Choroid plexus epithelial cell (primary cell): ENCODE measurements around the gene AGFG2.

ENCODE experiments used
- DNase-seq: peaks from one replicate; pipeline ENCODE4 v3.0.0-alpha.2; 2010; ENCODE audit warnings: low read depth
- H3K4me3 ChIP-seq: 2 replicates; pipeline ENCODE4 v1.5.1; 2011; ENCODE audit warnings: low read depth, mild to moderate bottlenecking, control low read depth, low read length, moderate library complexity
- TF ChIP-seq, protein P1 (sequence below): conservative IDR thresholded peaks from 2 replicates; pipeline ENCODE4 v1.5.1; 2011; ENCODE audit warnings: low read depth, mild to moderate bottlenecking, control low read depth, inconsistent platforms, low read length, moderate library complexity

AGFG2 gene

DNA sequence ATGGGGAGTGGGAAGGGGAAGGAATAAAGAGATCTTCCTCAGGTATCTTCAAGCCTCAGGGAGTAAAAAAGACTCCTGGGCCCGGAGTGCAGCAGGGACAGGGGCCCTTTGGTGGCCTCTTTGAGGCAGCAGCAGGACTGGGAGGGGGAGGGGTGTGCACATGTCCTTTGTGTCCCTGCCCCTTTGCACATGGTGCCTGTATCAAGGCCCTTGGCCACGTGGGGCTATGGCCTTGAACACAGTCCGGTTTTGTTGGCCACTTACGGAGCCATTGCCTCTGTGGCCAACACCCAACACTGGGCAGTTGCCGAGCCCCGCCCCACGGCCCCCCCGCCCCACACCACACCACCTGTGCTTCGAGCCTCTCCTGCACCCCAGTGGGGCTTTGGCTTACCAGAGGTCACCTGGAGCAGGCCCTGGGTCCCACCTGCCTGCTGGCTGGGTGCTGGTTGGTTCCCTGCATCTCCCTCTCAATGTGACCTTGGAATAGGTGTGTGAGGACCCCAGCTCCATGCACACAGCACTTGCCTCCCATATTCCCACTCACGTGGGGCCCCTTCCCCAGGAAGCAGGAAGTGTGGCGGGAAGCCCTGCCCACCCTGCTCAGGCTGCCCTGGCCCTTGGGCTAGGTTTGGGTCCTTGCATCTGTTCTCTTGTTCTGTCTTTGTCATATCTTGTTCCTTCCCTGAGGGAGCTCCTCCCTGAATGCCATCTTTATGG lies 29.3 kb downstream of the AGFG2 start:
- H3K4me3 ChIP-seq = no peak overlapping the region
- TF ChIP-seq, protein P1, sequence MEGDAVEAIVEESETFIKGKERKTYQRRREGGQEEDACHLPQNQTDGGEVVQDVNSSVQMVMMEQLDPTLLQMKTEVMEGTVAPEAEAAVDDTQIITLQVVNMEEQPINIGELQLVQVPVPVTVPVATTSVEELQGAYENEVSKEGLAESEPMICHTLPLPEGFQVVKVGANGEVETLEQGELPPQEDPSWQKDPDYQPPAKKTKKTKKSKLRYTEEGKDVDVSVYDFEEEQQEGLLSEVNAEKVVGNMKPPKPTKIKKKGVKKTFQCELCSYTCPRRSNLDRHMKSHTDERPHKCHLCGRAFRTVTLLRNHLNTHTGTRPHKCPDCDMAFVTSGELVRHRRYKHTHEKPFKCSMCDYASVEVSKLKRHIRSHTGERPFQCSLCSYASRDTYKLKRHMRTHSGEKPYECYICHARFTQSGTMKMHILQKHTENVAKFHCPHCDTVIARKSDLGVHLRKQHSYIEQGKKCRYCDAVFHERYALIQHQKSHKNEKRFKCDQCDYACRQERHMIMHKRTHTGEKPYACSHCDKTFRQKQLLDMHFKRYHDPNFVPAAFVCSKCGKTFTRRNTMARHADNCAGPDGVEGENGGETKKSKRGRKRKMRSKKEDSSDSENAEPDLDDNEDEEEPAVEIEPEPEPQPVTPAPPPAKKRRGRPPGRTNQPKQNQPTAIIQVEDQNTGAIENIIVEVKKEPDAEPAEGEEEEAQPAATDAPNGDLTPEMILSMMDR = no peak
- DNase-seq = no peak

- H3K4me3 ChIP-seq = peak overlapping the region; percentile 40
- TF ChIP-seq, protein P1 = peak; percentile 49
- DNase-seq = peak; percentile 49
Measured at GRCh38 chr7:100568896-100569844, 30.2 kb downstream of the AGFG2 start.

- peak; percentile 54 for DNase-seq
- TF ChIP-seq, protein P1 = no peak
- H3K4me3 ChIP-seq = no peak overlapping the region
Measured at GRCh38 chr7:100570954-100571828, 32.2 kb downstream of the AGFG2 start.

DNA sequence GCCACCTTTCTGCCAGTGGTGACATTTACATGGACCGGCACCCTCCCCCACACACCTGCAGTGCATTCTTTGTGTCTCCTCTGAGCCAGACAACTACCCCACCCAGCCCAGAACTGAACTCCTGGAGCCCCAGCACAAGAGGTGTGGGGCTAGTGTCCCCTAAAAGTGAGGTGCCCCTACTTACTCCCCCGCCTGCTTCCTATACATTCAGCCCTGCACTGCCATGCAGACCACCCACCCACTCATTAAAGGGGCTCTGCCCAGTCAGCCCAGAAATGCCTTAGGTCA lies 32.8 kb downstream of the AGFG2 start:
- no peak overlapping the region for H3K4me3 ChIP-seq
- TF ChIP-seq, protein P1 = no peak

GRCh38 chr7:100572281-100572948 lies 33.4 kb downstream of the AGFG2 start:
- H3K4me3 ChIP-seq = no peak overlapping the region
- TF ChIP-seq, protein P1 = no peak
- DNase-seq = no peak

More for the DNA sequence above, 32.8 kb downstream of the AGFG2 start:
- DNase-seq = no peak

DNA sequence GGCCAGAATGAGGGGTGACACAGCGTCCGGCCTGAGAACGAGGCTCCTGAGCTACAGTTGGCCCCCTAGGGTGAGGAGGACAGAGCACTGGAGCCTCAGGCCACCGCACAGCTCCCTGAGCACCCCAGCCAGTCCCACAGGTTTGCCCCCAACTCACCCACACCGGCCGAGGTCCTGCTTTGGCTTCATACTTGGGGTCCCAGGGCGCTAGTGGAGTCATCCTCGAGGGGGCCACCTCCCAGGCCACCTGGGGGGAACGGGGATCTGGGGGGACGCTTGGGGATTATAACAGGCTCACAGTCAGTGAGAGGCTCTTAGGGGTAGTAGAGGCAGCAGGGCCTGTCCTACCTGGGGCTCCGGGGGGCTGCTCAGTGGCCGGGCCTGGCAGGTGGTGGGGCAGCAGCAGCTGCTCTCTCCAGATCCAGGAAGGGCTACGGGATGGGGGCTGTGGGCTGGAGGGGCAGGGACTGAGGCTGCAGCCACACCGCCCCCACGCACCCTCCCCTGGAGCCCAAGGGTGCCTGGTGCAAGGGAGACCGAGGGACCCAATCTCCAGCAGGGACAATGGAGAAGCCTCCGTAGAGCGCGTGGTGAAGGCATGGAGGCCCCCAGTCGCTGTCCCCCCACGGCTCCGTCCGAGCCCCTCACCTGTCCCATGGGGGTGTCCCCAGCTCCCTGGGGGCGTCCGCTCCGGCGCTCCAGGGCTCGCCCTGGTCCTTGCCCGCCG lies 34.1 kb downstream of the AGFG2 start:
- H3K4me3 ChIP-seq = no peak overlapping the region
- no peak for DNase-seq
- TF ChIP-seq, protein P1 = no peak
